Fibroblast of skin of back (primary cell): Measurements from ENCODE around the gene CKS1B.

Source experiments
- DNase-seq: peaks from one replicate; pipeline ENCODE4 v3.0.0-alpha.2; 2013

CKS1B gene

DNA sequence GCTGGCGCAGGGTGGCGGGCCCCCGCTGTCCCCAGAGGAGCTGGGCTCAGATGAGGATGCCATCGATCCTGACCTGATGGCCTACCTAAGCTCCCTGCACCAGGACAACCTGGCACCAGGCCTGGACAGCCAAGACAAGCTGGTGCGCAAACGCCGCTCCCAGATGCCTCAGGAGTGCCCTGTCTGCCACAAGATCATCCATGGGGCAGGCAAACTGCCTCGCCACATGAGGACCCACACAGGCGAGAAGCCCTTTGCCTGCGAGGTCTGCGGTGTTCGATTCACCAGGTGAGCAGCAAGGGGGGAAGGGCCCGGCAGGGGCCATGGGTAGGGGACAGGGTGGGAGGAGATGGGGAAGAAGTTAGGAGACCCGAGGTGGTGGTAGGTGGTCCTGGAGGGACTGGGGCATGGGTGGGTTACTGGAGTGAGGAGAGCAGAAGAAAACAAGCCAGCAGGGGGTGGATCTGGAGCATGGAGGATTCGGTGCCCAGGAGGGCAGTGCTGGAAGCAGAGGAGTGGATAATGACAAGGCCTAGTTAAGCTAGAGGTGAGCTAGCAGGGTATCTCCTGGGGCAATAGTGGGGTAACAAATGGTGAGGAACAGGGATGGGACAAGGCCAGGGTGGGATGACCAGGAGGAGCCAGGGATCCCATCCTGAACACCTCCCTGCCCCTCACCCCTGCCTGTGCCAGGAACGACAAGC, 41.2 kb downstream of the CKS1B start:
- DNase-seq: no peak

DNA sequence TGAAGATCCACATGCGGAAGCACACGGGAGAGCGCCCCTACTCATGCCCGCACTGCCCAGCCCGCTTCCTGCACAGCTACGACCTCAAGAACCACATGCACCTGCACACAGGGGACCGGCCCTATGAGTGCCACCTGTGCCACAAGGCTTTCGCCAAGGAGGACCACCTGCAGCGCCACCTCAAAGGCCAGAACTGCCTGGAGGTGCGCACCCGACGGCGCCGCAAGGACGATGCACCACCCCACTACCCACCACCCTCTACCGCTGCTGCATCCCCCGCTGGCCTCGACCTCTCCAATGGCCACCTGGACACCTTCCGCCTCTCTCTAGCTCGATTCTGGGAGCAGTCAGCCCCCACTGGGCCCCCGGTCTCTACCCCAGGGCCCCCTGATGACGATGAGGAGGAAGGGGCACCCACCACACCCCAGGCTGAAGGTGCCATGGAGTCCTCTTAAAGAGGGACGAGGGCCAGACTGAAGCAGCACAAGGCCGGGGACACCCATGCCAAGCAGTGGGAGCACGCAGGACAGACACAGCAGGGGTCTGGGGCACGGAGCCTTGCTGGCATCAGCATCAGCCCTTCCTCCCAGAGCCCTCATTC, 41.9 kb downstream of the CKS1B start:
- DNase-seq: no peak

DNA sequence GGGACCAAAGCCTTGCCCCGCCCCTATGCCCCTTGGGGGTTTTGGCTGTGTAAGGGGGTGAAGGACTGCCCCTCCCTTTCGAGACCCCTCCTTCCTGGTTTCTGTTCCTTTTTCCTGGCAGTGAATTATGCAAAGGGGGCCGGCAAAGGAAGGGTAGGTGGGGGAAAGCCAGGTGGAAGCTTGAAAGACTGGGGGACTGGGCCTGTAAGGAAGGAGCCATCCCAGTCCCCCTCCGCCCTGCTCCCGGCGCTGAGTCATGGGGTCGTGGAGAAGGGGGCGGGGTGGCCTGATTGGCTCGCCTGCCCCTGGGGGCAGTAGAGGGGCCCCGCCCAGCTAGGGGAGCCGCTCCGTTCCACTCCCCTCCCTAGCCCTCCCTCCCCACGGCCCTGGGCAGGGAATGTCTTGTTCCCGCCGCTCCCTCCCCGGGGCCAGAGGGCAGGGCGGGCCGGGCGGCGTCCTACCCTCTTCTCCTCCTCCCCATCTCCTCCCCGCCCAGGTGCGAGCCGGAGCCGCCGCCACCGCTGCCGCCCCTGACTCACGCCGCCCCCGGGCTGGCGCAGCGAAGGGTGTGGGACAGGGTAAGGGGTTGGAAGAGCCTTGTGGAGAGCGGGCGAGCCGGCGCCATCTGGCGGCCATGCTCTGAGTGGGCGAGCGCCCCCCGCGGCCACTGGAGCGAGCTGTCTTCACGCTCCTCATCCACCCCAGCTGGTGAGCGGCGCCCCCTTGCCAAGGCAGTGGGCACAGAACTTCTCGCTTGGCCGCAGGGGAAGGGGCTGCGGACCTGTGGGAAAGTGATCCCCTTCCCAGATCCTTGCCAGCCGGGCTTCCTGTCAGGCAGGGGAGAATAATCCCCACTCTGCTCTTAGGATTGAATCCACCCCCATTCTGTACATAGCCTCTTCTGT, 42.8 kb downstream of the CKS1B start:
- DNase-seq: peak; percentile 86

DNA sequence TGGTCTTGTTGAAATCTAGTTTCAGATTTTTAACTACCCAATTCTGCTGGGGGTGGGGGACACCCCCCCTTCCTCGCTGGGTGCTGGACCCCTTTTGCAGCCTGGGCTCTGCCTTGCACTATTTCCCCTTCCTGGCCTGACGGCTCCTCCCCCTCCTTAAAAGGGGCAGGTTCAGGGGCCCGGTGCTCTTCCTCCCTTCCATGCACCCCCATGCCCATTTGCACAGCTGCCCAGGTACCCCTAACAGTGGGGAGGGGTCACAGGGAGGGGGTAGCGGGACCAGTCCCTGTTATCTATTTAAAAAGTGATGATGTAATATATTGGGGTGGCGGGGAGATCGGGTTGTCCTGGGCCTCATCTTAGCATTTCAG, 43.5 kb downstream of the CKS1B start:
- DNase-seq: no peak

DNA sequence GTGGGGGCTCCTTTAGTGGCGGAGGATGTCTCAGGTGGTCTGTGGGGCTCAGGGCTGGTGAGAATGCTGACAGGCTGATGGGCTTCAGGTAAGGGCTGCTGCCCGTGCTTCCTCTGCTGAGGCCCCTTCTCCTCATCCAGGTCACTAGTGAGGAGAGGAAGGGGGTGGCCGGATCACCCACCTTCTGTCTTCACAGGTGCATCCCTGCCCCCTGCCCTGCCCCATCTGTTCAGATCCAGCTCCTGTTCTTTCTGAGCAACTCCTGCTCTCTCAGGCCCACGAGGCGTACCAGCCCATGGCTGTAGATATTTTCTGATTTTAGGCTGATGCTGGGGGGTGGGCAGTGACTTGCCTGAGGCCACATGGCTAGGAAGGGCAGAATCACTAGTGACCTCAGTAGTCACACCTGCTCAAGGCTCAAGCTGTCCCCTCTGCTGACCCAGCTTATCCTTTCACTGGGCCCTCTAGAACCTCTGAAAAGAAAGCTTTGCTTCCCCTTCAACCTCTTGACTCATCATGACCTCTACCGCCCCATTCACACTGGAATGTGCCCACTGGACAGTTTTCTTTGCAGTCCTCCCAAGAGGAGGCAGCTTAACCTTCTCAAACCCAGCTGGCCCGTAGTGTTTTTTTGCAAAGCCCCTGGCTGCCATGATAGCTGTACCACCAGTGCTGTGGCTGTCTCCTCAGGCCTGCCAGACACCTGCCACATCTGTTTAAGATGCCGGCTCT, 44.3 kb downstream of the CKS1B start:
- DNase-seq: no peak

DNA sequence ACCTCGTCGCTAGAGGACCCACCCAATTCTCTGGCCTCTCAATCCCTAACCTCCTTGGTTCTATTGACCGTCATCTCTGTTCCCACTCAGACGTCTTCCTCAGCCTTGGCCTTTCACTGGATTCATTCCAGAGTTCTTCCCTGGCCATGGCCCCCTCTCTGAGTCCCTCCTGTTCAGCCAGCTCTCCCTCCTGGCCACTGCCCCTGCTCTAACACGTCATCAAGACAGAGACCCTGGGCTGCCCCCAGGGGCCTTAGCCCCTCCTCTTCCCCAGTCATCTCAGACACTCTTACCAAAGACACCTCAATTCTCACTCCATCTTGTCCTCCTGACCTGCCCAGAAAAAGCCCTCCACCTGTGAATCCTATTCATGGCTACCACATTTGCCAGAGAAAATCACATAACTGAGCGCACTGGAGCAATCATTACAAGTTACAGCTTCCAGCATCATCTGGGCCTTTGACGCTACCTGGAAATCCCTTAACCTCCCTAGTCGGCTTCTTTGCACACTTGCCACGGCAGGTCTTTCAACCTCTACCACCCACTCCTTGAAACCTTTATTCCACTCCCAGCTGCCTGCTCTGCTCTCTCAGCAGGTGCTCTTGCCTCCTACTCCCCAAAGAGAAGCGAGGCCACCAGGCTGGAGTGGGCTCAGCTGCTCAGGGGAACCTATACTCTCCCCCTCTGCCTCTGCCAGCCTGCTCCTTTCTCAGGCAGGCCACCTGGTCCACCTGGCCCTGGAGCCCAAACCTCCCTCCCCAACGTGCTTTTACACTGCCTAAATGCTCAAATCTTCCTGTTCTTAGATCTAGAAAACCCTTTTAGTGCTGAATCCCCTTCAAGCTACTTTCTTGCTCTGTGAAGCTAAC, 45.1 kb downstream of the CKS1B start:
- DNase-seq: no peak

DNA sequence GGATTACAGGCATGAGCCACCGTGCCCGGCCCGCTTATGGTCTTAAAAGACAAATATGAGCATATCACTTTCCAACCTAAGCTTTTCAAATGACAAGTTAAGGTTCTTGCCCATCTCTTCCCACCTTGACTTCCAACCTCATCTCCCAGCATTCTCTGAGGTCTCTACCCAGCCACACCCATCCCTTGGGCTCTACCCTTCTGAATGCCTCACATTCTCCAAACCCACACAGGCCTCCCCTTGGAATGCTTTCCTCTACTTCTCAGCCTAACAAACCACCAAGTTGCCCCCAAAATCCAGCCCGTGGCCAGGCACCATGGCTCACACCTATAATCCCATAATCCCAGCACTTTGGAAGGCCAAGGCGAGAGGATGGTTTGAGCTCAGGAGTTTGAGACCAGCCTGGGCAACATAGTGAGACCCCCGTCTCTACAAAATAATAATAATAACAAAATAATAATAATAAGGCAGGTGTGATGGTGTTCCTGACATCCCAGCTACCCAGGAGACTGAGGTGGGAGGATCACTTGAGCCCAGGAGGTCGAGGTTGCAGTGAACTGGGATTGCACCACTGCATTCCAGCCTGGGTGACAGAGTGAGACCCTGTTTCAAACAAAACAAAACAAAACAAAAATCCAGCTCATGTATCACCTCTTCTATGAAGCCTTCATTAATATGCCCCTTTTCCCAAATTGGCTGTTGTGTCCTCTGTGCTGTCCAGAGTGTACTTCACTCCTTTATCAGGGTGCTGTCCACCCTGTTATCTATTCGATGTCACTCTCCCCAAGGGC, 47.9 kb downstream of the CKS1B start:
- DNase-seq: no peak

DNA sequence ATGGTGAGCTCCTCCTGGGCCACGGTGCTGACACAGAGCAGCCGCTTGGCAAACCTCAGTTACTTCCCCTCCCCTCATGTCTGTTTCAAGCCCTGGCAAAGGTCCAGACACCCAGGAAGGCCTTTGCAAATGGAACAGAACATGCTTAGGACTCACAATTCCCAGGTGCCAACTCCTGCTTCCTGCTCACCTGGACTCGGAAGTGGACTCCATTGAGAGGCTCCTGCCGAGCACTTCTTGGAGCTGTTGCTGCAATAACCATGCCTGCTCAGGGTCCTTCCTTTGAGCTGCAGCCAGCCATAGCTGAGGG, 48.4 kb downstream of the CKS1B start:
- no peak for DNase-seq

DNA sequence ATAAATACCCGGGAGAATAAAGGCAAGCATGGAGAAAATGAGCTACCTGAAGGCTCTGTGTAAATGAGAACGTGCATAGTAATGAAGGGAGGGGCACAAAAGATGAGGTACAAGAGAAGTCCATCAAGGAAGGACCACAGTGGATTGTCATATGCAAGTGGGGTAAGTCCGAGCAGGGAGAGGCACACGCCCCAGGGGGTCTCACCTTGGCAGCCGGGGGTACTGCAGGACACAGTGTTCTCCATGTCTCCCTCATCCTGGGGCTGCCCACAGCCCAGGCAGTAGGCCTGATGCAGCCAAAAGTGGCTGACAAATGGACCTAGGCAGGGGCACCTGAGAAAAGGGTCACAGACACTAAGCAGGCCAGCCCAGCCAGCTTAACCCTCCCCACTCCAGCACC, 49.1 kb downstream of the CKS1B start:
- DNase-seq: no peak

DNA sequence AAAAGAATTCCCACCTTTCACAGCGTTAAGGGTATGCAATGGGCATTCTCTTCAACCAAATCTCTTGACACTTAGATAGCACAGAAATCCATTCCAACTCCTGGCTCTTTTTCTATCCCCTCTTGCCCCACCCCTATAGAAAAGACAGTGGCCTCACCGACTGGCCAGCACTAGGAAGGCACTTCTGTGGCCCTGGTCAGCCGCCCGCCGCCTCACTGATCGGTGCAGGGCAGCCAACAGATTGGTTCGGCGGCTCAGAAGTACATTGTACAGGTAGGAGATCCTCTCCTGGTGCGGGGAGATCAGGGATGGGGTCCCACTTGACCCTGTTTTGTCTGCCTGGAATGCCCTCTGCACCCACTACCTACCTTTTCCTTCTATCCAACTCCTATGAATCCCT, 49.8 kb downstream of the CKS1B start:
- no peak for DNase-seq

DNA sequence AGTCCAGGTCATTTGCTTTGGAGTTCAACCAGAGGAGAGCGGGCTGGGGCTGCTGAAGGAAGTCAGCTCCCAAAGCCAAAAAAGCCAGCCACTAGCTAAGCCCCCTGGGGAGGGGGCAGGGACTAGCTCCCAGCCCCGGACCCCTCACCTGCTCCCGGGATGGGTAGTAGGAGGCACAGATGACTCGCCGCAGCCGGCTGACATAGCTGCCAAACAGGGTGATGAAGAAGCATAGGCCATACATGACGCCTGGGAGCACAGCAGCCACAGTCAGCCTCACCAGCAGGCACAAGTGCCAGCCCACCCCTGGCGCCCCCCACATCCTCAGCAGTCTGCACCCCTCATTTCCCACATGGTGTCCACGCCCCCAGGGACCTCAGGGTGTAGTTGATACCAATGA, 51.7 kb downstream of the CKS1B start:
- DNase-seq: no peak

DNA sequence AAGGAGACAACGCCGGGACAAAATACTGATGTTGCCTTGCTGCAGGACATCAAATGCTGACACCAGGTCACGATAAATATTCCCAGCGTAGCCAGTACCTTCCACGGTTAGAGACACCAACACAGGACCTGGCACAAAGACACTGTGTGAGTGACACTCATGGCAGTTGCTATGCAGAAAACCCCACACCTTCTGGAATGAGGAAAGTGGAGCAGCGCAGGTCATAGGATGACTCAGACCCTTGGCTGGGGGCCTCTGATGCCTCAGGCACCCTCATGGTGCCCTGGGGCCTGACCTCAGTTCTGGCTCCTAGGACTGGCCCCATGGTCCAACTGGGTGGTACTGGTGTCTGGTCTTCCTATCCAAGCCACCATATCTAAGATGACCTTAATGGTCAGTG, 52.1 kb downstream of the CKS1B start:
- DNase-seq: no peak
